Measurements from ENCODE around the gene AXIN1.
"Not testable (repeated sequence)": the region's sequence is repeated elsewhere in the genome, so short reads cannot be mapped to it uniquely, and the experiment has no call there.

AXIN1 gene

DNA sequence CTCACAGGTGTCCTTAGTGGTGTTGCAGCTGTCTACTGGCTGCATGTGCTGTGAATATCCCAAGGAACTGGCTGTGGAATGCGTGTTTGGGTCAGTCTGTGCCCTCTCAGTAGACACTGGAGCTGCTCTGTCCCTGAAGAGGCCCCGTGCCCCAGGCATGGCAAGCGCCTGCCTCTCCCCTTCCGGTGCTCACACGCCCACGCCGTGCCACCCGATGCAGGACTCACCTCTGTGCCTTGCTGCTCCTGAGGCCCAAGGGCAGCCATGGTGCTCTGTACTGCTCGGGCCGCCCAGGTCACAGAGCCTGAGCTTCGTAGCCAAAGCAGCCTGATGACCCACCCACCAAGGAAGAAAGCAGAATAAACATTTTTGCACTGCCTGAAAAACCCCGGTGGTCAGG lies 86.8 kb downstream of the AXIN1 start:
- no peak overlapping the region for H3K4me3 ChIP-seq (ENCODE audit: low read depth, low read length)
- peaks cover 22% of the 10 kb centered on the region for H3K36me3 ChIP-seq (ENCODE audit: control insufficient read depth, insufficient read depth, low read length)
- H3K9me3 ChIP-seq (ENCODE audit: control insufficient read depth, insufficient read depth, low read length), result no peaks in the 10 kb centered on the region
- no peaks in the 10 kb centered on the region for H3K27me3 ChIP-seq (ENCODE audit: control insufficient read depth, insufficient read depth, low read length)
- no peaks in the 10 kb centered on the region for H3K4me1 ChIP-seq (ENCODE audit: control insufficient read depth, insufficient read depth, low read length)
- H3K9ac ChIP-seq (ENCODE audit: low read depth, low read length), result no peak overlapping the region
- no peak overlapping the region for H3K27ac ChIP-seq (ENCODE audit: low read depth, low read length)

DNA sequence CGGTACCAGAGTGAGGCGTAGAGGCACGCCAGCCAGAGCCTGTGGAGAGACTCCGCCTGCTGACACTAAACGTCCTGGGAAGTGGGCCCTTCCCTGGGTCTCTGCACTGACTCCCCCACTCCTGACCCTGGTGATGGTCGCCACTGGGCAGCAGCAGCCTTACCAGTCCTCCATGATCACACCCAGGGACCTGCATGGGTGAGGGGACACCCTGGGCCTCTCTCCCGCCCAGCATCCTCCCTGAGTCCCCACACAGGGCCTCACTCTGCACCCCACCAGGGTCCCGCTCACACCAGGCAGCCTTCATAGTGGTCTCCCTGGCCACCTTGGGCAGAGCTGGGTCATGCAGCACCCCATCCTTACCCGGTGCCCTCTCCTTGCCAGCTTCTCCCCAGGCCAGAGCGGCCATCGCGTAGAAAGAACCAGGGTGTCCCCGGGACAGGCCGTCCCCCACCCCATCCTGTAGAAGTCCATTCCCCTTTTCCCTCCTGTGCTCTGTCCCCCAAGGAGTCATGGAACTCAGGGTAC lies 87.5 kb downstream of the AXIN1 start:
- Histone ChIP-seq H3K27me3 (ENCODE audit: control insufficient read depth, insufficient read depth, low read length) (no peaks in the 10 kb centered on the region), H3K9me3 (ENCODE audit: control insufficient read depth, insufficient read depth, low read length) (no peaks in the 10 kb centered on the region), H3K4me3 (ENCODE audit: low read depth, low read length) (no peak overlapping the region), H3K36me3 (ENCODE audit: control insufficient read depth, insufficient read depth, low read length) (peaks cover 29% of the 10 kb centered on the region), H3K4me1 (ENCODE audit: control insufficient read depth, insufficient read depth, low read length) (no peaks in the 10 kb centered on the region), H3K9ac (ENCODE audit: low read depth, low read length) (no peak overlapping the region), H3K27ac (ENCODE audit: low read depth, low read length) (no peak overlapping the region)

DNA sequence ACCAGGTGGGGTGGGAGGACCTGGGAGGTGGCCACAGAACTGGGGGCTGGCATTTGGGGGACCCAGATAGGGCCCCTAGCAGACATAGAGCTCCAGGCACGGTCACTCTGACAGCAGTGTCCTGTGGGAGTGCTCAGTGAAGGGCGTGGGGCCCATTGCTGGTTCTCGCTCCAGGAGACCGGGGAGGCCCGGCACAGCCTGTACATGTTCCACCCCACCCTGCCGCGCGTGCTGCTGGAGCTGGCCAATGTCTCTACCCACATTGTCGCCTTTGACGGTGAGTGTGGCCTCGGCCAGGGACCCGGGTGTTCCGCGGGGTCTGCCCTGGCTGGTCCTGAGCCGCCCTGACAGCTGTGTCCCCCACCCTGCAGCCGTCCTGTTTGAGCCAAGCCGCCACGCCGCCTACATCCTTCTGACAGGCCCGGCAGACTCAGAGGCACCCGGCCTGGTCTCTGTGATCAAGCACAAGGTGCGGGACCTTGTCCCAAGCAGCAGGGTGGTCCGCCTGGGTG lies 88.0 kb downstream of the AXIN1 start:
- Histone ChIP-seq H3K4me1 (ENCODE audit: control insufficient read depth, insufficient read depth, low read length) (no peaks in the 10 kb centered on the region), H3K27ac (ENCODE audit: low read depth, low read length) (no peak overlapping the region), H3K36me3 (ENCODE audit: control insufficient read depth, insufficient read depth, low read length) (peaks cover 33% of the 10 kb centered on the region), H3K9me3 (ENCODE audit: control insufficient read depth, insufficient read depth, low read length) (no peaks in the 10 kb centered on the region), H3K27me3 (ENCODE audit: control insufficient read depth, insufficient read depth, low read length) (no peaks in the 10 kb centered on the region), H3K4me3 (ENCODE audit: low read depth, low read length) (no peak overlapping the region), H3K9ac (ENCODE audit: low read depth, low read length) (no peak overlapping the region)

DNA sequence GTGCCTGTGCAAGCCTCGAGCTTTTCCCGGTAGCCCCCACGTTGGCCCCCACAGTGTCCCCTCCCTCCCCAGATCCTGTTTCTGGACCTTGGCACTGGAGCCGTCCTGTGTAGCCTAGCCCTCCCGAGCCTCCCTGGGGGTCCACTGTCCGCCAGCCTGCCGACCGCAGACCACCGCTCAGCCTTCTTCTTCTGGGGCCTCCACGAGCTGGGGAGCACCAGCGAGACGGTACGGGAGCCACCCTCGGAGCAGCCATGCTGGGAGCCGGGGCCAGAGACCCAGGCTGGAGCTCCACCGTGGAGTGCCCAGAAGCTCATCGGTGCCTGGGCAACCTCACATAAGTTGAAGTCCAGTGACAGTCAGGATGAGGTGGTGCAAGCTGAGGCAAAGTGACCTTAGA lies 88.6 kb downstream of the AXIN1 start:
- Histone ChIP-seq H3K27me3 (ENCODE audit: control insufficient read depth, insufficient read depth, low read length) (no peaks in the 10 kb centered on the region), H3K4me3 (ENCODE audit: low read depth, low read length) (no peak overlapping the region), H3K9ac (ENCODE audit: low read depth, low read length) (no peak overlapping the region), H3K4me1 (ENCODE audit: control insufficient read depth, insufficient read depth, low read length) (no peaks in the 10 kb centered on the region), H3K9me3 (ENCODE audit: control insufficient read depth, insufficient read depth, low read length) (no peaks in the 10 kb centered on the region), H3K27ac (ENCODE audit: low read depth, low read length) (no peak overlapping the region), H3K36me3 (ENCODE audit: control insufficient read depth, insufficient read depth, low read length) (peaks cover 38% of the 10 kb centered on the region)

DNA sequence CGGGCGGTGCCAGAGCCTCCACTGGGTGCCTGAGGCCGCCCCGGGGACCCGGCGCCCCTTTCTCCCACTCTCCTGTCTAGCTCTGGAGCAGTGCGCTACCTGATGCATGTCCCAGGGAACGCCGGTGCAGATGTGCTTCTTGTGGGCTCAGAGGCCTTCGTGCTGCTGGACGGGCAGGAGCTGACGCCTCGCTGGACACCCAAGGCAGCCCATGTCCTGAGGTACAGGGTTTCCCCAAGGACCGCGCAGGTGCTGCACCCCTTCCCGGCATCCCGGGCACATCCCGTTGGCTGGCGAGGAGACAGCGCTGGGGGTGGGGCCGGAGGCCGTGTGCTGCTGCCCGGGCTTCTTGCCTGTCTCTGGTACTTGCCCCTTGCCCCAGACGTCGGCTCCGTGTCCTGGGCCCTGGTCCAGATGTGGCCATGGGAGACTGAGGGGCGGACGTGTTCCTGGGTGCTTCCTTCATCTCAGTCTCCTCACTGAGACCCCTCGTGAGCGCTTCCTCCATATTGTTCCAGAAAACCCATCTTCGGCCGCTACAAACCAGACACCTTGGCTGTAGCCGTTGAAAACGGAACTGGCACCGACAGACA lies 89.2 kb downstream of the AXIN1 start:
- Histone ChIP-seq H3K27ac (ENCODE audit: low read depth, low read length) (no peak overlapping the region), H3K36me3 (ENCODE audit: control insufficient read depth, insufficient read depth, low read length) (peaks cover 40% of the 10 kb centered on the region), H3K9ac (ENCODE audit: low read depth, low read length) (no peak overlapping the region), H3K9me3 (ENCODE audit: control insufficient read depth, insufficient read depth, low read length) (no peaks in the 10 kb centered on the region), H3K27me3 (ENCODE audit: control insufficient read depth, insufficient read depth, low read length) (no peaks in the 10 kb centered on the region), H3K4me3 (ENCODE audit: low read depth, low read length) (no peak overlapping the region), H3K4me1 (ENCODE audit: control insufficient read depth, insufficient read depth, low read length) (no peaks in the 10 kb centered on the region)

DNA sequence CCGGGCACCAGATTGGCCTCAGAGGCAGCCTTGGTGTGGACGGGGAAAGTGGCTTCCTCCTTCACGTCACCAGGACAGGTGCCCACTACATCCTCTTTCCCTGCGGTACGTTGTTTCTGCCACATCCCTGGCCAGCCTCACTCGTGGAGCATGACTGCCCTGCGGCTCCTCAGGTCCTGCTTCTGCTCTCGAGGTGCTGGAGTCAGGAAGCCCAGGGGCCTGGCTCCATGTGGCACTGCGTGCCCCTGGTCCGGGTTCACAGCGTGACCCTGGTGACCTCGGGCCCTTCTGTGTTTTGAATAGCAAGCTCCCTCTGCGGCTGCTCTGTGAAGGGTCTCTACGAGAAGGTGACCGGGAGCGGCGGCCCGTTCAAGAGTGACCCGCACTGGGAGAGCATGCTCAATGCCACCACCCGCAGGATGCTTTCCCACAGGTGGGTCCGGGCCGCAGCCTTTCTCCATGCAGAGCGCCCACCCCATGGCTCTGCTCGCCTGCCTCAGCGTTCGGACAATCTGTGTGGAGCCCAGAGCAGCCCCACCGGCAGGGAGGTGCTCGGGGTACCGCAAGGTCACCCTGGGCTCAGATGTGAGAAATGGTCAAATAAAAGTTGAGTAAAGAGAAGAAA lies 90.3 kb downstream of the AXIN1 start:
- Histone ChIP-seq H3K36me3 (ENCODE audit: control insufficient read depth, insufficient read depth, low read length) (peaks cover 40% of the 10 kb centered on the region), H3K27ac (ENCODE audit: low read depth, low read length) (no peak overlapping the region), H3K27me3 (ENCODE audit: control insufficient read depth, insufficient read depth, low read length) (no peaks in the 10 kb centered on the region), H3K9ac (ENCODE audit: low read depth, low read length) (no peak overlapping the region), H3K9me3 (ENCODE audit: control insufficient read depth, insufficient read depth, low read length) (no peaks in the 10 kb centered on the region), H3K4me3 (ENCODE audit: low read depth, low read length) (no peak overlapping the region), H3K4me1 (ENCODE audit: control insufficient read depth, insufficient read depth, low read length) (no peaks in the 10 kb centered on the region)

DNA sequence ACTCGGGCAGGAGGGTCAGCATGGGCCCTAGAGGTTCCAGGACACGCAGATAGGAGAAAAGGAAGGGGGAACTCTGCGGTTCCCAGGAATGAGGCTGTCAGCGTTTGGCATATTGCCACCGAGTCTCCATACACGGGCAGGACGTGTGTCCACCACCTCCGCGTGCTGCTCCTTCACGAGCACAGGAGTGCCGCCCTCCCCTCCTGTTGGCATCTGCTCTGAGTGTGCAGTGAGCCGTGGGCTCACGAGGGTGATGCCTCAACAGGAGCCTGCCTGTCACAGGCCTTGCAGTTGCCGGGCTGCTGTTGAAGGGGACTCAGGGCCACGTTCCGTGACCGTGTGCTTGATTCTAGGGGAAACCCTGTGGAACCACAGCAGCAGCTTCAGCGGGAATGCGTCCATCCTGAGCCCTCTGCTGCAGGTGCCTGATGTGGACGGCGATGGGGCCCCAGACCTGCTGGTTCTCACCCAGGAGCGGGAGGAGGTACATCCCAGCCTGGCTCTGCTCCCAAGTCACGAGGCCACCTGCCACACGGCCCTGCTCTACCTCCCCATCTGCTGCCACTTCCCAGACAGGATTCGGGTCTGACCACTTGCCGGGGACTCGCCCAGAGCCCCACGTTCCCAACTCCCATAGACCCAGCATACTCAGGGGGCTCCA lies 91.4 kb downstream of the AXIN1 start:
- Histone ChIP-seq H3K27me3 (ENCODE audit: control insufficient read depth, insufficient read depth, low read length) (no peaks in the 10 kb centered on the region), H3K36me3 (ENCODE audit: control insufficient read depth, insufficient read depth, low read length) (peaks cover 41% of the 10 kb centered on the region), H3K27ac (ENCODE audit: low read depth, low read length) (no peak overlapping the region), H3K4me3 (ENCODE audit: low read depth, low read length) (no peak overlapping the region), H3K4me1 (ENCODE audit: control insufficient read depth, insufficient read depth, low read length) (no peaks in the 10 kb centered on the region), H3K9me3 (ENCODE audit: control insufficient read depth, insufficient read depth, low read length) (no peaks in the 10 kb centered on the region), H3K9ac (ENCODE audit: low read depth, low read length) (no peak overlapping the region)

DNA sequence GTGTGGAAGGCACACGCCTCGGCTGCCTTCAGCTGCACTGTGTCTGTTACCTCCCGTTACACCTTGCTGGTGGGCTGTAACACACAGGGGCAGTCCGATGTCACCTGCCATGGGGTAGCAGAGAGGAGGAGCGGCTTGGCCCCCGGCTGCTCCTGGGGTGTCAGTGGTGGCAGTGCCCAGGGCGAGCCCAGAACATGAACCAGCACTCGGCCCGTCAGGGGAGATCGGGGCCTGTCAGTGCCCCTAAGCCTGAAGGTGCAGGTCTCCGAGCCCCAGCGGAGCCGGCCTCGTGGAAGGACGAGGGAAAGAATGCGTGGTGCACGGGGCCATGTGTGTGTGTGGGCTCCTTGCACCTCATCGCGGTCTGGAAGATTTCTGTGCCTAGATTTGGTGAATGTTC lies 92.2 kb downstream of the AXIN1 start:
- Histone ChIP-seq H3K9me3 (ENCODE audit: control insufficient read depth, insufficient read depth, low read length) (no peaks in the 10 kb centered on the region), H3K27me3 (ENCODE audit: control insufficient read depth, insufficient read depth, low read length) (no peaks in the 10 kb centered on the region), H3K4me3 (ENCODE audit: low read depth, low read length) (no peak overlapping the region), H3K9ac (ENCODE audit: low read depth, low read length) (no peak overlapping the region), H3K36me3 (ENCODE audit: control insufficient read depth, insufficient read depth, low read length) (peaks cover 48% of the 10 kb centered on the region), H3K27ac (ENCODE audit: low read depth, low read length) (no peak overlapping the region), H3K4me1 (ENCODE audit: control insufficient read depth, insufficient read depth, low read length) (no peaks in the 10 kb centered on the region)

DNA sequence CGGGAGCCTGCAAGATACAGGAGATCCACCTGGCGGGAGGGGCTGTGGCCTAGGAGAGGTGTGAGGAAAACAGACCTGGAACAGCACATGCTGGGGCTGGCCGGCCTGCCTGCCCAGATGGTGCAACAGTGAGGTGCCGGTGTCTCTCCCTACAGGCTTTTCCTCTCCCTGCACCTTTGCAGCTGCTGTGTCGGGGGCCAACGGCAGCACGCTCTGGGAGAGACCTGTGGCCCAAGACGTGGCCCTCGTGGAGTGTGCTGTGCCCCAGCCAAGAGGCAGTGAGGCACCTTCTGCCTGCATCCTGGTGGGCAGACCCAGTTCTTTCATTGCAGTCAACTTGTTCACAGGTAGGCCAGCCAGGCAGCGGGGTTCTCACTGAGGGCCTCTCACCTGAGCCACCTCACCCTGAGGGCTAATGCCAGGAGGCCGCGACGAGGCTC lies 92.7 kb downstream of the AXIN1 start:
- Histone ChIP-seq H3K9me3 (ENCODE audit: control insufficient read depth, insufficient read depth, low read length) (no peaks in the 10 kb centered on the region), H3K4me3 (ENCODE audit: low read depth, low read length) (no peak overlapping the region), H3K27ac (ENCODE audit: low read depth, low read length) (no peak overlapping the region), H3K4me1 (ENCODE audit: control insufficient read depth, insufficient read depth, low read length) (no peaks in the 10 kb centered on the region), H3K27me3 (ENCODE audit: control insufficient read depth, insufficient read depth, low read length) (no peaks in the 10 kb centered on the region), H3K36me3 (ENCODE audit: control insufficient read depth, insufficient read depth, low read length) (peaks cover 50% of the 10 kb centered on the region), H3K9ac (ENCODE audit: low read depth, low read length) (no peak overlapping the region)

DNA sequence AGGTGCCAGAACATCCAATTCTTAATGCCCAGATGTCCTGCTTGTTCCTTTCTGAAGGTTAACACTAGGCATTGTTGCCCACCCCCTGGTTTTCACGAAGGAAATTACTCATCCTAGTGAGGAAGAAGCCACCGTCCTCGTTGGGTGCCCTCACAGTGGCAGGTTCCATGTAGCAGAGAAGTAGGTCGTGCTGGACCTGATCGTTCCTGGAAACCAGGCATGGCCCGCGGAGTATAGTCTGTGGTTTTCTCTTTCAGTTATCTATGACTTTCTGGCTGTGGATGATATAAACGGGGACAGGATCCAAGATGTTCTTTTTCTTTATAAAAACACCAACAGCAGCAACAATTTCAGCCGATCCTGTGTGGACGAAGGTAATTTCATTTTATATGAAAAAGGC lies 93.3 kb downstream of the AXIN1 start:
- H3K4me3 ChIP-seq (ENCODE audit: low read depth, low read length), result no peak overlapping the region
- peaks cover 53% of the 10 kb centered on the region for H3K36me3 ChIP-seq (ENCODE audit: control insufficient read depth, insufficient read depth, low read length)
- no peak overlapping the region for H3K9ac ChIP-seq (ENCODE audit: low read depth, low read length)
- H3K4me1 ChIP-seq (ENCODE audit: control insufficient read depth, insufficient read depth, low read length), result no peaks in the 10 kb centered on the region
- no peaks in the 10 kb centered on the region for H3K9me3 ChIP-seq (ENCODE audit: control insufficient read depth, insufficient read depth, low read length)
- H3K27ac ChIP-seq (ENCODE audit: low read depth, low read length), result no peak overlapping the region
- no peaks in the 10 kb centered on the region for H3K27me3 ChIP-seq (ENCODE audit: control insufficient read depth, insufficient read depth, low read length)

DNA sequence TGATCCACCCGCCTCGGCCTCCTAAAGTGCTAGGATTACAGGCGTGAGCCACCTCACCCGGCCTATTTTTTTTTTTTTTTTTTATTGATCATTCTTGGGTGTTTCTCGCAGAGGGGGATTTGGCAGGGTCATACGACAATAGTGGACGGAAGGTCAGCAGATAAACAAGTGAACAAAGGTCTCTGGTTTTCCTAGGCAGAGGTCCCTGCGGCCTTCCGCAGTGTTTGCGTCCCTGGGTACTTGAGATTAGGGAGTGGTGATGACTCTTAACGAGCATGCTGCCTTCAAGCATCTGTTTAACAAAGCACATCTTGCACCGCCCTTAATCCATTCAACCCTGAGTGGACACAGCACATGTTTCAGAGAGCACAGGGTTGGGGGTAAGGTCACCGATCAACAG lies 94.4 kb downstream of the AXIN1 start:
- H3K36me3 ChIP-seq (ENCODE audit: control insufficient read depth, insufficient read depth, low read length), result peaks cover 62% of the 10 kb centered on the region
- not testable (repeated sequence) for H3K9ac ChIP-seq (ENCODE audit: low read depth, low read length); H3K4me3 ChIP-seq (ENCODE audit: low read depth, low read length); H3K4me1 ChIP-seq (ENCODE audit: control insufficient read depth, insufficient read depth, low read length); H3K27me3 ChIP-seq (ENCODE audit: control insufficient read depth, insufficient read depth, low read length); H3K27ac ChIP-seq (ENCODE audit: low read depth, low read length); H3K9me3 ChIP-seq (ENCODE audit: control insufficient read depth, insufficient read depth, low read length)
